Stimulated activated CD8-positive, alpha-beta memory T cell treated with anti-CD3 and anti-CD28 coated beads, Interleukin-4, amount 100 ng/mL, for 1 hour (primary cell): ENCODE results near the gene RNF19B.

Source experiments
- DNase-seq, 2 donors: peaks; one replicate each; pipeline ENCODE4 v3.0.0-alpha.2; 2020; ENCODE audit warnings: low read depth in 2 of 2, low spot score in 1 of 2

RNF19B gene

GRCh38 chr1:32890516-32891240 lies 73.9 kb downstream of the RNF19B start:
- DNase-seq: no peak

- no peak for DNase-seq
These were observed 74.8 kb downstream of the RNF19B start for GRCh38 chr1:32889731-32890278.

- no peak for DNase-seq
These were observed 75.8 kb downstream of the RNF19B start for GRCh38 chr1:32888677-32889420.

GRCh38 chr1:32888134-32888533 lies 76.5 kb downstream of the RNF19B start:
- no peak for DNase-seq

GRCh38 chr1:32887623-32888022 lies 77.0 kb downstream of the RNF19B start:
- DNase-seq: no peak

- DNase-seq: no peak
These were observed 77.7 kb downstream of the RNF19B start for GRCh38 chr1:32886828-32887414.
